HepG2 (cell line): ENCODE results near the gene PDIA5. TPM values are rescaled to one million over a fixed set of nuclear protein-coding genes. Genes with fewer than 3 reads are reported as not detected.

ENCODE experiments used
- ATAC-seq: fragments of 200-7000 bp; cut with Tn5 transposase; 3 replicates; pipeline ENCODE4 v1.9.1; 2020; ENCODE audit warnings: mild to moderate bottlenecking, moderate library complexity
- BruUV-seq: library from RNA; stranded (reverse); fragments of 400-500 nt; replicated peaks from 2 replicates; lab custom pipeline; 2021; lab: Mats Ljungman, UMichigan
- CTCF ChIA-PET: fragments of 300-600 bp; formaldehyde crosslinking; extraction: SDS; loops from one replicate; lab custom pipeline; 2021; ENCODE audit warnings: low total read pairs, inconsistent platforms, low intra/inter-chr PET ratio; lab: Yijun Ruan, JAX
- POLR2A ChIA-PET: fragments of 350-600 bp; sonication (Branson Sonifier 250); formaldehyde crosslinking; loops from one replicate; lab custom pipeline; 2020; ENCODE audit warnings: antibody characterized with exemption, inconsistent platforms; lab: Yijun Ruan, JAX
- DNase-seq: peaks from one replicate; pipeline ENCODE4 v3.0.0-alpha.2; 2015; ENCODE audit warnings: low spot score
- FAIRE-seq: peaks from 3 replicates; lab custom pipeline; 2011; peaks lifted over from hg19 to GRCh38; lab: Jason Lieb, UNC
- H2AFZ ChIP-seq: one replicate; pipeline ENCODE4 v1.6.1; 2011; ENCODE audit warnings: low read length, inconsistent platforms
- H3K27ac ChIP-seq: fragments of 300-600 bp; 3 replicates; pipeline ENCODE4 v1.8.0; 2011; ENCODE audit warnings: mixed run types, mild to moderate bottlenecking, mixed read lengths, low read length, inconsistent platforms; ENCODE audit not compliant: insufficient read depth; ENCODE audit errors: extremely low read length
- H3K27me3 ChIP-seq, 2 experiments: fragments of 200-600 bp in 1 of 2; 2 replicates in 1 of 2; 3 replicates in 1 of 2; pipeline versions ENCODE4 v1.6.0 to v1.8.0; 2011; ENCODE audit warnings: low read length in 2 of 2, mild to moderate bottlenecking in 2 of 2, moderate library complexity in 2 of 2, inconsistent platforms in 1 of 2; ENCODE audit not compliant: insufficient read depth in 2 of 2, control insufficient read depth in 1 of 2
- H3K36me3 ChIP-seq, 2 experiments: fragments of 200-600 bp in 1 of 2; replicated peaks in 1 of 2; 2 replicates in 1 of 2; 3 replicates in 1 of 2; pipeline versions ENCODE4 v1.5.1 to v1.8.0; 2011; ENCODE audit warnings: low read length in 2 of 2, inconsistent platforms in 1 of 2; ENCODE audit not compliant: insufficient read depth in 2 of 2, control insufficient read depth in 1 of 2
- H3K4me1 ChIP-seq: 2 replicates; pipeline ENCODE4 v1.5.1; 2012; ENCODE audit warnings: low read length, inconsistent platforms; ENCODE audit not compliant: insufficient read depth
- H3K4me2 ChIP-seq: 2 replicates; pipeline ENCODE4 v1.6.0; 2011; ENCODE audit warnings: low read depth, low read length, inconsistent platforms
- H3K4me3 ChIP-seq, 3 experiments: fragments of 200-600 bp in 1 of 3; sonication (generic), shearing (Covaris generic) in 1 of 3; replicated peaks in 1 of 3; 2 replicates each; pipeline ENCODE4 v1.5.1; 2011 to 2016; ENCODE audit warnings: low read length in 3 of 3, inconsistent platforms in 2 of 3, low read depth in 2 of 3, mild to moderate bottlenecking in 2 of 3, control low read depth in 1 of 3, mixed read lengths in 1 of 3; ENCODE audit not compliant: insufficient read depth in 1 of 3
- H3K79me2 ChIP-seq: one replicate; pipeline ENCODE4 v1.6.1; 2011; ENCODE audit warnings: low read length, inconsistent platforms; ENCODE audit not compliant: insufficient read depth
- H3K9ac ChIP-seq: 2 replicates; pipeline ENCODE4 v1.6.0; 2011; ENCODE audit warnings: mild to moderate bottlenecking, low read depth, low read length, inconsistent platforms; ENCODE audit not compliant: insufficient read depth
- H3K9me3 ChIP-seq: 2 replicates; pipeline ENCODE4 v1.5.1; 2012; ENCODE audit warnings: mild to moderate bottlenecking, low read length
- H4K20me1 ChIP-seq: 2 replicates; pipeline ENCODE4 v1.6.0; 2011; ENCODE audit warnings: inconsistent platforms, mild to moderate bottlenecking, low read length, moderate library complexity; ENCODE audit not compliant: insufficient read depth
- ARHGAP35 ChIP-seq: sonication (generic); formaldehyde crosslinking; IDR thresholded peaks from 2 replicates; pipeline ENCODE4 v1.9.0; 2022; ENCODE audit warnings: mild to moderate bottlenecking, inconsistent platforms, moderate library complexity, missing genetic modification reagents, borderline replicate concordance
- ATM ChIP-seq: fragments of 450-650 bp; IDR thresholded peaks from 2 replicates; pipeline ENCODE4 v1.7.1; 2017; ENCODE audit warnings: mild to moderate bottlenecking, borderline replicate concordance
- JUNB ChIP-seq: sonication (generic); formaldehyde crosslinking; IDR thresholded peaks from 2 replicates; pipeline ENCODE4 v1.8.0; 2022; ENCODE audit warnings: missing genetic modification reagents, mild to moderate bottlenecking, borderline replicate concordance
- MTF2 ChIP-seq: sonication (generic); formaldehyde crosslinking; IDR thresholded peaks from 2 replicates; pipeline ENCODE4 v1.5.0; 2020; ENCODE audit warnings: missing genetic modification reagents, borderline replicate concordance
- MXD4 ChIP-seq: IDR thresholded peaks from 2 replicates; pipeline ENCODE4 v1.6.1; 2016; ENCODE audit warnings: mild to moderate bottlenecking, missing biosample characterization, missing genetic modification reagents
- NFYC ChIP-seq: IDR thresholded peaks from 2 replicates; pipeline ENCODE4 v1.6.1; 2016; ENCODE audit warnings: missing genetic modification reagents, missing compliant biosample characterization
- NR2F2 ChIP-seq: IDR thresholded peaks from 2 replicates; pipeline ENCODE4 v1.6.1; 2012; ENCODE audit warnings: low read depth, inconsistent platforms, borderline replicate concordance
- PAXIP1 ChIP-seq: sonication (generic); formaldehyde crosslinking; conservative IDR thresholded peaks from 2 replicates; pipeline ENCODE4 v1.4.0; 2020; ENCODE audit warnings: mild to moderate bottlenecking, missing genetic modification reagents, moderate library complexity
- SOX13 ChIP-seq, 3 experiments: fragments of 450-650 bp in 1 of 3; sonication (generic) in 1 of 3; formaldehyde crosslinking in 1 of 3; IDR thresholded peaks in 2 of 3; conservative IDR thresholded peaks in 1 of 3; 2 replicates each; pipeline versions ENCODE4 v1.5.0 to v1.6.1; 2016 to 2020; ENCODE audit warnings: antibody characterized with exemption in 1 of 3, mild to moderate bottlenecking in 1 of 3, missing compliant biosample characterization in 1 of 3, missing genetic modification reagents in 1 of 3, moderate library complexity in 1 of 3
- ZC3H13 ChIP-seq: sonication (generic); formaldehyde crosslinking; IDR thresholded peaks from 2 replicates; pipeline ENCODE4 v1.8.1; 2023; ENCODE audit warnings: mild to moderate bottlenecking, missing genetic modification reagents, moderate library complexity
- ZNF136 ChIP-seq: sonication (generic); formaldehyde crosslinking; IDR thresholded peaks from 2 replicates; pipeline ENCODE4 v1.8.1; 2022; ENCODE audit warnings: low read depth, mild to moderate bottlenecking, moderate library complexity, missing genetic modification reagents
- ZNF512B ChIP-seq: sonication (generic); formaldehyde crosslinking; IDR thresholded peaks from 2 replicates; pipeline ENCODE4 v1.5.1; 2020; ENCODE audit warnings: missing genetic modification reagents, mild to moderate bottlenecking, borderline replicate concordance
- ZNF605 ChIP-seq: sonication (generic); formaldehyde crosslinking; IDR thresholded peaks from 2 replicates; pipeline ENCODE4 v1.8.0; 2022; ENCODE audit warnings: mild to moderate bottlenecking, missing genetic modification reagents
- ZNF678 ChIP-seq: sonication (generic); formaldehyde crosslinking; IDR thresholded peaks from 2 replicates; pipeline ENCODE4 v1.4.0; 2020; ENCODE audit warnings: mild to moderate bottlenecking, missing genetic modification reagents
- ZNF7 ChIP-seq: IDR thresholded peaks from 2 replicates; pipeline ENCODE4 v1.6.1; 2016; ENCODE audit warnings: missing biosample characterization, missing genetic modification reagents
- WGBS: methylation state at CpG from one replicate; pipeline ENCODE4 v1.1.6; 2017; ENCODE audit warnings: low lambda C conversion rate; 5-methylcytosine and 5-hydroxymethylcytosine counted together
- in situ Hi-C: cut with HindIII; loops from 2 replicates; pipeline ENCODE4 v1.10.0; 2017; ENCODE audit warnings: low pct_unique_long_range_greater_than_20kb; ENCODE audit not compliant: extremely low pct_ligation_motif_present
- intact Hi-C: fragments of 100-400 bp; cut with micrococcal nuclease; formaldehyde crosslinking; loops from one replicate; pipeline ENCODE4 v1.10.0; 2022; ENCODE audit not compliant: unreplicated experiment
- polyA plus RNA-seq, 8 experiments: library from polyadenylated mRNA; depleted of rRNA in 3 of 8; stranded (reverse) in 7 of 8; unstranded in 1 of 8; fragments of >200 nt; fragmentation: Illumina TruSeq in 4 of 8; extraction: Trizol in 4 of 8; gene quantifications; 2 replicates each; pipeline versions ENCODE4 v1.2.1 to v1.2.3, GENCODE V29; 2011 to 2016; ENCODE audit warnings: low read depth in 4 of 8, missing spikeins in 1 of 8, mixed read lengths in 1 of 8; ENCODE audit not compliant: insufficient read depth in 1 of 8
- total RNA-seq, 5 experiments: library from RNA; depleted of rRNA; stranded (reverse); fragments of >200 nt; fragmentation: Illumina TruSeq; extraction: Trizol; gene quantifications; 2 replicates each; pipeline ENCODE4 v1.2.3, GENCODE V29; 2016; ENCODE audit warnings: low read depth in 1 of 5

The PDIA5 gene
- total and polyA plus RNA-seq, 2 of the 13 experiments (the other 11 are each of a cell fraction or from before 2014, with no cell fraction given) = 51.3 to 74.3 TPM

- TF ChIP-seq PAXIP1 (no peak), MTF2 (0 out of 2 replicates have a peak, but pooled peaks have one; percentile 19), NR2F2 (no peak), JUNB (no peak; the same call in 1 of the 2 replicates), MXD4 (CRISPR knock-in tag) (0 out of 2 replicates have a peak, but pooled peaks have one; percentile 36), ZC3H13 (CRISPR knock-in tag) (peak; percentile 56; the same call in 1 of the 2 replicates), ATM (no peak), SOX13 (IDR thresholded peaks at IDR 0.05) (no peak), SOX13 (CRISPR knock-in tag; conservative IDR thresholded peaks at IDR 0.05 in 1 of 2, IDR thresholded peaks at IDR 0.05 in 1 of 2) (no peak; a peak in 1 of 4 replicates)
Measured at GRCh38 chr3:123068601-123069381, 2.0 kb downstream of the PDIA5 start (continued).

- H3K9me3 ChIP-seq = no peaks in the 10 kb centered on the region
- H3K4me1 ChIP-seq = peaks cover 55% of the 10 kb centered on the region
- no peak overlapping the region for H3K9ac ChIP-seq
- peak overlapping the region; percentile 52; the same call in 1 of the 2 replicates for H3K4me2 ChIP-seq
- CTCF ChIA-PET = no interaction called here
- ATAC-seq = no peak
- peaks cover 61% of the 10 kb centered on the region for H4K20me1 ChIP-seq
- no TSS peak for BruUV-seq
- in situ Hi-C loops = no loop called here
- no peaks in the 10 kb centered on the region; a peak in 1 of 5 replicates for H3K27me3 ChIP-seq
- intact Hi-C loops = no loop called here
- POLR2A ChIA-PET = interaction anchor here (1.4 kb wide), 1 partner anchor 131 kb away, joined by 3 read pairs; the partner anchor contains the start of gene SEC22A
- H3K36me3 ChIP-seq = peaks cover 1 to 5% of the 10 kb centered on the region in 2 experiments; a peak in 3 of 5 replicates
- no peak for TF ChIP-seq ZNF678
- TF ChIP-seq ZNF512B (CRISPR knock-in tag) = no peak
- no peak for TF ChIP-seq ARHGAP35 (CRISPR knock-in tag)
- TF ChIP-seq NFYC (CRISPR knock-in tag) = no peak
- TF ChIP-seq ZNF605 (CRISPR knock-in tag) = no peak
- no peak for TF ChIP-seq ZNF136 (CRISPR knock-in tag)
- TF ChIP-seq ZNF7 (CRISPR knock-in tag) = no peak
- TF ChIP-seq, all 625 proteins: peak for 0
- no peak for DNase-seq
- Histone ChIP-seq H2AFZ (no peak overlapping the region), H3K27ac (no peak overlapping the region), H3K4me3 (no peak overlapping the region), H3K79me2 (peaks cover 84% of the 10 kb centered on the region)
- WGBS = 85% methylated on average over 5 of the region's 8 CpGs
- FAIRE-seq = no peak
Measured at GRCh38 chr3:123070510-123070909, 3.7 kb downstream of the PDIA5 start.
